NCI-H748 treated with DMSO at 0.1 percent for 48 hours (cell line): Measurements from ENCODE around the gene MRPL10.

ENCODE experiments used
- DNase-seq: peaks from one replicate; lab custom pipeline; 2025; lab: John Stamatoyannopoulos, UW

MRPL10 gene

GRCh38 chr17:47839071-47839470 lies 7.7 kb upstream of the MRPL10 start:
- DNase-seq = no peak

DNA sequence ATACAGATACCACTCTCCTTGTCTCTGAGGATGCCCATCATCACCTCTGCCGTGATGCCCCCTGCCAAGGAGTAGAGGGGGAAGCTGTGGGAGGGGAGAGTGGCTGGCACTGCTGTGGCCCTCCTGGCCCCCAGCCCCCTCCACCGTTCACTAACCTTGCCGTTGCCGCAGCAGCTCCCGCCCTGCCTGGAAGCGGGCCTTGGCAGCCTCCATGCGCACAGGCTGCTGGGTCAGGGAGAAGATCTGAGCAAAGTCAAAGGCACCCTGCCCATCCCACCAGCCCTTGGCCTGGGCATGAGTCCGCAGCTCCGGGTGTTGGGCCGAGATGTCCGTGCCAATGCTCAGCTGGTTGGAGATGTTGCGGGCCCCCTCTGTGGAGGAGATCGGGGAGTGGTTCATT lies 7.3 kb upstream of the MRPL10 start:
- DNase-seq = no peak

DNA sequence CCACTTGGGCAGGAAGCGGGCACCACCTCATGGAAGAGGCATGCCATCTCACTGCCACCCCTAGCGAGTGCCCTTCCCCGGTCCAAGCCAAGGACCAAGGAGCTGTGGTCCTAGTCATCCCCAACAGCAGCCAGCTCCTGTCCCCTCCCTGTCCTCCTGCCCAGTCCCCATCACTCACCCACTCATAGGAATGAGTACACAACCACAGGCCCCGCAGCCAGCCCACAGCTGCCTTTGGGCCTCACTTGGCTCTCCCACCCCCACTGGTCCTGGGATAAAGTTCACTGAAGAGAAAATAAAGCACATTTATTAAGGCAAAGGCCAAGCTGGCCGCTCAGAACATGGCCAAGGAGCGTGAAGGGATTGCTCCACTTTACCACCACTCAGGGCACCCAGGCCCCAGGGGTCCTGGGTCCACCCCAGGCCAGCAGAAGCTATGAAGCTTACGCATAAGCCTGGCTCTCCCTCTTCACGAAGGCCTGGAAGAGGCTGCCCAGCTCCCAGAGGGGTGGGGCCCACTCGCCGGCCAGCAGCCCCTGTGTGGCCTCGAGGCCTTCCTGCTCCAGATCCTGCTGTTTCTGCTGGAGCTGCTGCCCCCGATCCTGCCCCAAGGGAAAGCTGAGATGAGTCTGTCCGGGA lies 6.2 kb upstream of the MRPL10 start:
- DNase-seq = no peak

DNA sequence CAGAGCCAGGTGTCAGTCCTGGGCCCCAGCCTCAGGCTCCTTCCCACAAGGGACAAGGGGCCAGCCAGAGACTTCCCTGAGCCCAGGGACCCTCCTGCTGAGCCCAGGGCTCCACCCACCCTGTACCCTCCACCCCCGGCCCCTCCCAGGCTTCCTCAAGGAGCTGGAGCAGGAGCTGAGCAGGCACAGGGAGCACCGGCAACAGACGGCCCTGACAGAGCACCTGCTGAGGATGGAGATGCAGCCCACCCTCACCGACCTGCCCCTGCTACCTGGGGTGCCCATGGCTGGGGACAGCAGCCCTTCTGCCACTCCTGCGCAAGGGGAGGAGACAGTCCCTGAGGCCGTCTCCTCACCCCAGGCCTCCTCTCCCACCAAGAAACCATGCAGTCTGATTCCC lies 5.3 kb upstream of the MRPL10 start:
- DNase-seq = no peak

DNA sequence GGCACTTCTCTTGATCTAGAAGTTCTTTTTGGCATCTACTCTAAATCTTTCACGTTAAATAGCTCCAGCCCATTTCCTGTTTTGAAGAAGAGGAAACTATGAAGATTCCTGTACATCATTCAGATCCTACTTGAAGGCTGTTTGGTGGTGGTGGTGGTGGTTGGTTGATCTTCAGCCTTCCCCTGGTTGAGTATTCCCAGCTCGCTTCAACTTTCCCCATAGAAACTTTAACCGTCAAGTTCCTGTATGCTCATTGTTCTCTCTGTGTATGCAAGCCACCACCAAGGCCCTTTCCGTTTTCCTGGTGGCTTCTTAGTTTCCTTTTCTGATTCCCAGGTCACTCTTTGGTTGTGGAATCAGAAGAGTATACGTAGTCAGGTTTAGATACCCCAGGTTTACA lies 3.4 kb upstream of the MRPL10 start:
- no peak for DNase-seq

- no peak for DNase-seq
These were observed 590 bp upstream of the MRPL10 start for GRCh38 chr17:47831934-47832327.

GRCh38 chr17:47830396-47831002 lies 842 bp downstream of the MRPL10 start:
- DNase-seq = no peak

DNA sequence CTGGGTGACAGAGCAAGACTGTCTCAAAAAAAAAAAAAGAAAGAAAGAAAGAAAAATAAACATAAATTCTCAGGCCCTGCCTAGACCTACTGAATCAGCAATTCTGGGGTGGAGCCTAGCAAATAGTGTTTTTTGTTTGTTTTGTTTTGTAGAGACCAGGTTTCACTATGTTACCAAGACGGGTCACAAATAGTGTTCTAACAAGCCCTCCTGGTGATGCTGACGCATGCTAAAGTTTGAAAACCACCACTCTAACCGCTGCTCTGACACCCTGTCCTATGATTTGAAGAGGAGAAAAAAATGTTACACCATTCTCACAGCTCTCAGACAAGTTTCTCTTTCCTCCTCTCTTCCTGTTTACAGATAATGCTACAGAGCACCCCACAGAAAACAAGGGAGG lies 1.5 kb downstream of the MRPL10 start:
- DNase-seq = no peak

DNA sequence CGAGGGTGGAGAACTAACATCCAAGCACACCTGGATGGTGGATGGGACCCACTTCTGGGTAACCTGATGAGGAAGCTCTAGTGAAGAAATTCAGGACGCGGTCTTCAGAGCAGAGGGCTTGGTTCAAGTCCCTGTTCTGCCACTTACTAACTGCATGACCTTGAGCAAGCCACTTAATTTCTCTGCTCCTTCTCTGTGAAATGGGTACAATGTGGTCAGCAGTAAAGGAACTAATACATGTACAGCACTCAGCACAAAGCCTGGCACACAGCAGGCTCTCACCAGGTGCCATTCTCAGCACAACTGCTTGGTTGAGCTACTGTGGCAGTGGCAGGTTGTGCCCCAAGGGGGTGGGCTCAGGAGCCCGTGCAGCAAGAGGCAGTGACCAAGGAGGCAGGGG lies 7.8 kb downstream of the MRPL10 start:
- no peak for DNase-seq

DNA sequence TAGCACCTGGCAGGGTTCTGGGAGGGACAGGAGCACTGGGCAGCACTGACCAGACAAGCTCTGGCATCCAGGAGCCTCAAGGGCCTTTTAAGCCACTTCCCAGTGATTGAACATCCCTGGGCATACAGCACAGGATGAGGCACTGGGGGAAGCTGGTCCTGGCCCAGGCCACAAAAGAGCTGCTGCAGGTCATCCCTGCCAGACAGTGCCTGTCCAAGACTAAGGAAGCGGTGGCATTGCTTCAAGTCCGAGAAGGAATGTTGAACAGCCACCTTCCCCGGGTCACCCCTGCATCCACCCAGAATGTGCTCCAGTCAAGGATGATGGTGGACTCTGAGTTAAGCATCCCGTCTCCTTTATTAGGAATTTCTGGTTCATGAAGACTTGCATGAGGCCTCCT lies 8.6 kb downstream of the MRPL10 start:
- no peak for DNase-seq

DNA sequence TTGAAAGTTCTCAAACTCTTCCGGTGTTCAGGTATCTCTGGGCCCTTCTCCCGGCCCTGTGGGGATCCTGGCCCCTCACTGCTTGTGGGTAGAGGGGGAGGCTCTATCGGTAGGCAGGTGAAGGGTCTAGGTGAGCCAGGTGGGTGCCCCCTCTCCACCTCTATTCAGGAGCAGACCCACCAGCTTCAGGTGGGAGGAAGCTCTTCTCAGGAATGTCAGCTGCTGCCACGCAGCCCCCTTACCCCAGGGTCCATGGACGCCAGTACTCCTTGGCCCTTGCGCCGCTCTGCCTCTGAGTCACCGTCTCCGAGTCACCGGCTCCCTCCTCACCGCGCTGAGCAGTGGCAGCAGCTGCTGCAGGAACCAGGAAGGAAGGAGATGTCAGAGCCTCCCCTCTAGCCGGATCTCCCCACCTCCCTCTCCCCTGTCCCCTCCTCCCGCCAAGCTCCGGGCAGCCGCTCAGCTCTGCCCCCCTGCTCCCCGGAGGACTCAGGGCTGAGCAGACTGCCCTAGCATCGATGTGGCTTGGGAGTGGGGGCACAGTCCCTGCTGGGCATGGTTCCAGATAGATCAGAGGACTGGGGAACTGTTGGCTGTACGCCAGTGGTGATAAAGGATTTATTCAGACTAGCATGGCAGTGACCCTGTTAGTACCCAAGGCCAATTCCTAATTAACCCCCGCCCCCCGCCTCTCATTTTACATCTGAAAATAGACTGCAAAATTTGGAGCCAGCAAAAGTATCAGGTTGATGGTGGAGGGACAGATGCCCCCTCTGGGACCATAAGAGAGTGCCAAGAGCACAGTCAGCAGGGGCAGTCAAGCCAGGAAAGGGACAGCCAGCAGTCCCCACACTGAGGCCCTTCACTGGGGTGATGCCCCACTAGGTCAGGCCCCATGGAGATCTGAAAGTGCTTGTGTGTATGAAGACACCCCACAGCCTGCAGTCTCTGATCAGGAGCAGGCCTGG lies 9.6 kb downstream of the MRPL10 start, which contains the start of gene OSBPL7:
TSS of gene OSBPL7 (minus strand) at position 371 of the 968 bp plus-strand sequence. CDS start 1,516 bp downstream, outside the sequence.
- DNase-seq = peak; percentile 57

DNA sequence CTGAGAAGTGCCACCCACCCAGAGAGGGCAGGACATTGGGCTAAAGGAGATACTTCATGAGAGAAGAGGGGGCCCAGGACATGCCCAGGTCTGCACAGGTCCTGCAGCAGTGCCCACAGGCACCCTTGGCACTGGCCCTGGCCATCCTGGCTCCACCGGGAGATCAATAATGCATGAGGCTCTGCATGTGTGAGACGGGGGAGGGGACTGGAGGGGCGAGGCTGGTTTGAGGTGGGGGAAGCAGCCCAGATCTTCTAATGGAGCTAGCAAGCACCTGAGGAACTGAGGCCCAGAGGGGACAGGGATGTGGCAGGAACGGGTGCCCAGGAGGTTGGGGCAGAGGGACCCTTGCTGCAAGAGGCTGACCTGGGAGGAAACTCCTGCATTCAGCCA lies 10.3 kb downstream of the MRPL10 start:
- DNase-seq = no peak

- DNase-seq = no peak
These were observed 11.1 kb downstream of the MRPL10 start for GRCh38 chr17:47820033-47820789.

DNA sequence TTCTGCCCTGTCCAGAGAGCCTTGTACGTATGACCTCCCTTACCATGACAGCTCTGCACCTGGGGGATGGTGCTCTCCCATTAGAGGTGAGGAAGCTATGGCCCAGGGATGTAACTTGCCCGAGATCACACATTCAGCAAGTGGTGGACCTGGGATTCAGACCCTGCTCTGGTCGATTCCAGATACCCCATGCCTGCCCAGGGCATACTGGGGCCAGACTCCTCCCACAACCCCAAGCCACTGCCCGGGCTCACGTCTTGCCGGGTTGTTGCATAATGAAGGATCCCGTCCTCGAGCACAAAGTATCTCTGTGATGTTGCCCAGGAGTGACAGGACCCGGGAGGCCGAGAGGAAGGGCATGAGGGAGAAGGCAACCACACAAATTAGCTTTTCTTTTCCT lies 11.9 kb downstream of the MRPL10 start:
- no peak for DNase-seq

- DNase-seq = no peak
These were observed 13.2 kb downstream of the MRPL10 start for GRCh38 chr17:47818002-47818695.

- DNase-seq = no peak
These were observed 14.4 kb downstream of the MRPL10 start for GRCh38 chr17:47816947-47817346.

DNA sequence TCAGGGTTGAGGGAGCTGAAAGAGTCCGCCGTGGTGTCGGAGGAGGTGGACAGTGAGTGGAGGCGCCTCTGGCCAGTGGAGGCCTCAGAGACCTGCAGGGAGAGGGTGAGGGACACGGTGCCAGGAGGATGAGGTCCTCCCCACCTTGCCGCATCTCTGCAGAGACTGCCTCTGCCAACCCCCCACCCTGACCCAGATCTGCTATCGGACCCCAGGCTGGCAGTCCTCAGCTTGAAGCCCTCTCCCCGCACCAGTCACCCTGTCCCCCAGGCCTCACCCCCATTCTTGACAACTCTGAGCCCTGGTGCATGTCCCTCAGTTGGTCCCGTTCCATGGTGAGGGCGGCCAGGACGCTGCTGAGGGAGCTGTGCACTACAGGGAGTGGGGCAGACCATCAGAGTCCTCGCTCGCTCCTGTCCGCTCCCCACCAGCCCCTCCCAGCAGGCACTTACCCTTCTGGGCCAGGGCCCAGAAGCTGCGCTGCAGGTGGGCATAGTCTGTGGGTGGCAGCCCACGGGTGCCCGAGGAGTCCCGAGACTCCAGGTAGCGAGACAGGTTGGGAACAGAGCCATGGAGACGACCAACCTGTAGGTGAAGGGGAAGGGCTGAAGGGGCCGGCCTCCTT lies 15.1 kb downstream of the MRPL10 start:
- no peak for DNase-seq

DNA sequence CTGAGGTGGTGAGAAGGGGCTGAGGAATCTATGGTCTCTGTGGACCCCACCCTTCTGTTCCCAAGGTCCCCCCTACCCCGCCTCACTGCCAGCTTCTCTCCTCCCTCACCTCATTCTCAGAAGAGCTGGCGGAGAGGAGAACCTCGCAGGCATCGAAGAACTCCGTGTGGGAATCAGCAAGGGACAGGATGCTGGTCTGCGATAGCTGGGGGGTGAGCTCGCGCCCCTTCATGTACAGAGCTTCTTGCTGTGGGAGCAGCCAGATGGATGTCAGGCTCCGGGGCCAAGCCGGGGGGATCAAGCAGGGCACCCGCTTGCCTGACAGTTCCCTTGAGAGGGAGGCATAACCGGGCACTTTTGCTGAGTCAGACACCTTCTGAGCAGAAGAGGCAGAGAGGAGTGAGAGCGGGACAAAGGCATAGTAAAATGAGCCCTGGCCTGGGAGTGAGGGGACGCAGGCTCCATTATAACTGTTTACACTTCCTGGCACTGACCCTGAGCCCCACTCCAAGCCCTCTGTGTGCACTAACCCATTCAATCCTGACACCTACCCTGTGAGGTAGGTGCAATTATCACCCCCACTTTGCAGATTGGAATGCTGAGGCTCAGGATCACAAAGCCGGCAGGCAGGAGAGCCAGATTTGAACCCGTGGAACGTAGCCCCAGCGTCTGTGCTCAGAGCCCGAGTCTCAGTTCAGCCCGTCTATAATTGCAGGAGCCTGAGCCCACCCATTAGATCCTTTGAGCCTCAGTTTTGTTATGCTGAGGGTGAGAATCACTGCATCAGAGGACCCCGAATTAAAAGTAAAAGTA lies 16.0 kb downstream of the MRPL10 start:
- DNase-seq = no peak

DNA sequence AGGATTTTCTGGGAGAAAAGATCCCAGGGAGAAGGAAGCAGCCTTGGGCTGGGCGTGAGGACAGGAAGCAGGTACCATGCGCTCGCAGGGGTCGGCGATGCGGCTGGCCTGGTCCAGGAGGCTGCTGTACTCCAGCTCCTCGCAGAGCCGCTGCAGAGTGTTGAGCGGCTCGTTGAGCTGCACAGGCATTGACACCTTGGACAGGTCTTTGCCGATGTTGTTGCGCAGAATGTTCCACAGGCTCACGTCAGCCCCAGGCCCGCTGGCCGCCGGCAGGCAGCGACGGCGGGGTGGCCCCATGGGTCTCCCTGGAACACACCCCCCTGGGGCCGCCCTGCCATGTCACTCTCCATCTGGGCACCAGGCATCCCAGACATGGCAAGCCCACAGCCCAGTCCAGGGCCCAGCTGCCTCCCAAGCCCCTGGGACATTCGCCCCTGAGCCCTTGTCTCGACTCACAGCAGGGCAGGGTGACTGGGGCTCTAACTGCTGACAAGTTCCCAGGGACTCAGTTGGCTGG lies 17.8 kb downstream of the MRPL10 start:
- no peak for DNase-seq

- DNase-seq = no peak
These were observed 18.3 kb downstream of the MRPL10 start for GRCh38 chr17:47813077-47813476.
